SJSA1 (cell line): ENCODE data around the gene PDCD6IP. TPM values are rescaled to one million over a fixed set of nuclear protein-coding genes. Genes with fewer than 3 reads are reported as not detected.
"Not testable (repeated sequence)": the region's sequence is repeated elsewhere in the genome, so short reads cannot be mapped to it uniquely, and the experiment has no call there.

ENCODE experiments used
- DNase-seq, 2 experiments: peaks; one replicate each; pipeline ENCODE4 v3.0.0-alpha.2; 2015 to 2020; ENCODE audit warnings: low spot score in 2 of 2, low read depth in 1 of 2
- H3K27ac ChIP-seq: fragments of 250-450 bp; sonication (Bioruptor Pico); 2 replicates; pipeline ENCODE4 v1.5.1; 2020; ENCODE audit warnings: mild to moderate bottlenecking, moderate library complexity
- H3K27me3 ChIP-seq: fragments of 250-450 bp; sonication (Bioruptor Pico); replicated peaks from 2 replicates; pipeline ENCODE4 v1.5.1; 2020; ENCODE audit warnings: mild to moderate bottlenecking, moderate library complexity
- H3K36me3 ChIP-seq: fragments of 250-450 bp; sonication (Bioruptor Pico); 2 replicates; pipeline ENCODE4 v1.5.1; 2020; ENCODE audit warnings: mild to moderate bottlenecking
- H3K4me1 ChIP-seq: fragments of 250-450 bp; sonication (Bioruptor Pico); replicated peaks from 2 replicates; pipeline ENCODE4 v1.6.1; 2021; ENCODE audit warnings: mild to moderate bottlenecking
- H3K4me3 ChIP-seq: fragments of 250-450 bp; sonication (Bioruptor Pico); 2 replicates; pipeline ENCODE4 v1.5.1; 2020; ENCODE audit warnings: mild to moderate bottlenecking
- H3K9me3 ChIP-seq: fragments of 250-450 bp; sonication (Bioruptor Pico); replicated peaks from 2 replicates; pipeline ENCODE4 v1.5.1; 2020; ENCODE audit warnings: mild to moderate bottlenecking
- total RNA-seq: library from RNA; depleted of rRNA; stranded (reverse); fragments of >200 nt; shearing (Covaris generic); gene quantifications from 2 replicates; pipeline ENCODE4 v1.2.3, GENCODE V29; 2014

Gene PDCD6IP
- total RNA-seq, 1 experiment from 2014 or later, result 157 TPM

DNA sequence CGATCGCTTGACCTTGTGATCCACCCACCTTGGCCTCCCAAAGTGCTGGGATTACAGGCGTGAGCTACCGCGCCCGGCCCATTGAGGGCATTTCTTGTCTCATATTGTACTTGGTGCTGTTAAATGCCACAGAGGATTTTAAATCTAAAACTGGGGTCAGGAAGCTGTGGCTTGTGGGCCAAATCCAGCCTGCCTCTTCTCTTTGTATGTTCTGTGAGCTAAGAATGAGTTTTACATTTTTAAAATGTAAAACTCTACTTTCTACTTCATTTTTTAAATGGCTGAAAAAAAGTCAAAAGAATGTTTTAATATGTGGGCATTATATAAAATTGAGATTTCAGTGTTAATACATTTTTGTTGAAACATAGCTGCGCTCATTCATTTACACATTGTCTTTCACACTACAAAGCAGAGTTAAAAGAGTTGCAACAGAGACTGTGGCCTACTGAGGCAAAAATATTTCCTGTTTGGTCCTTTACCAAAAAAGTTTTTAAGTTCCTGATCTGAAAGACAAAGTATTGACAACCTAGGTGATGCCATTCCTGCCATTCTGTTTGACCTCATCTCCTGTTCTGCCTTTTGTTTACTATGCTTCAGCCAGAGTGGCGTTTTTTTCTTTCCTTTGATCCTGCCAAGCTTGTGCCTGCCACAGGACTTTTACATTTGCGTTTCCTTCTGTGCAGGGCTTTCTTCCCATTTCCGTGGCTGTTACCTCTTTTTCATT lies 50.4 kb downstream of the PDCD6IP start:
- H3K4me1 ChIP-seq, result peaks cover 3% of the 10 kb centered on the region; the same call in 1 of the 2 replicates
- H3K27me3 ChIP-seq, result no peaks in the 10 kb centered on the region
- DNase-seq, result no peak
- H3K9me3 ChIP-seq, result no peaks in the 10 kb centered on the region
- no peak overlapping the region for H3K4me3 ChIP-seq
- H3K27ac ChIP-seq, result no peak overlapping the region
- H3K36me3 ChIP-seq, result no peaks in the 10 kb centered on the region

GRCh38 chr3:33850599-33850998 lies 52.2 kb downstream of the PDCD6IP start:
- not testable (repeated sequence) for H3K36me3 ChIP-seq, H3K4me3 ChIP-seq, H3K27ac ChIP-seq, H3K27me3 ChIP-seq, H3K4me1 ChIP-seq, DNase-seq, H3K9me3 ChIP-seq

- H3K4me1 ChIP-seq, H3K4me3 ChIP-seq, H3K27ac ChIP-seq, DNase-seq, H3K27me3 ChIP-seq, H3K9me3 ChIP-seq: not testable (repeated sequence)
- peaks cover 17% of the 10 kb centered on the region for H3K36me3 ChIP-seq
Measured at GRCh38 chr3:33855407-33855806, 57.0 kb downstream of the PDCD6IP start.

DNA sequence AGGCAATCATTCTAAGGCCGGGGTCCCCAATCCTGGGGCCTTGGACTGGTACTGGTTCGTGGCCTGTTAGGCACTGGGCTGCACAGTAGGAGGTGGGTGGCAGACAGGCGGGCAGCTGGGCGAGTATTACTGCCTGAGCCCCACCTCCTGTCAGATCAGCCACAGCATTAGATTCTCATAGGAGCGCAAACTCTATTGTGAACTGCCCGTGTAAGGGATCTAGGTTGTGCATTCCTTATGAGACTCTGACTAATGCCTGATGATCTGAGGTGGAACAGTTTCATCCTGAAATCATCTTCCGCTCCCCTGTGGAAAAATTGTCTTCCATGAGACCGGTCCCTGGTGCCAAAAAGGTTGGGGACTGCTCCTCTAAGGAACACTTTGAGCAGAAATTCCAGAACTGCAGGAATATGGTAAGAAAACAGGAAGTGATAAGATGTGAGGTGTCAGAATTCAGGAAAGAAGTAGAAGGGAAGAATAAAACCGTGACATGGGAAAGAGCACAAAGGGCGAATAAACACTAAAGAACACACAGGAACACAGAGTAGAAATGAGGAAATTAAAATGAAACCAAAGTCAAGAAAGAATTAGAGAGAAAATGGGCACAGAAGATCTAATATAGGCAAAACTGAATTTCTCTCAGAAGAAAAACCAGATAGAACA lies 57.6 kb downstream of the PDCD6IP start:
- Histone ChIP-seq H3K36me3 (peaks cover 18% of the 10 kb centered on the region), H3K4me1 (no peaks in the 10 kb centered on the region), H3K27me3 (no peaks in the 10 kb centered on the region), H3K27ac (no peak overlapping the region), H3K9me3 (no peaks in the 10 kb centered on the region), H3K4me3 (no peak overlapping the region)
- DNase-seq, result peak in 1 of 2 experiments; percentile 8

DNA sequence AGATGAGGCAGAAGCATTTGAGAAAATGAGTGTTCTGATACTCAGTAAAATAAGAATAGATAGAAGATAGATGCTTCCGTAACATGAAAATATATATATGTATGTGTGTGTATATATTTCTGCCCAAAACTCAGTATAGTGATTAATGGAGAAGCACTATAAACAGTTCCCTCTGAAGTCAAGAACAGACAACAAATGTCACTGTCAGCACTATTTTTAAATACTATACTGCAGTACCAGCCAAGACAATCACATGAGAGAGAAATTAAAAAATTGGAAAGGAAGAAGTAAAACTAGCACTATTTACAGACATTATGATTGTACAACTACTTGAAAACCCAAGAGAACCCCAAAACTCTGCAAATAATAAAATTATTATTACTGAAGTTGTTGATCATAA lies 59.3 kb downstream of the PDCD6IP start:
- not testable (repeated sequence) for H3K9me3 ChIP-seq, H3K27me3 ChIP-seq, H3K4me1 ChIP-seq, H3K4me3 ChIP-seq, DNase-seq, H3K27ac ChIP-seq
- peaks cover 26% of the 10 kb centered on the region for H3K36me3 ChIP-seq

DNA sequence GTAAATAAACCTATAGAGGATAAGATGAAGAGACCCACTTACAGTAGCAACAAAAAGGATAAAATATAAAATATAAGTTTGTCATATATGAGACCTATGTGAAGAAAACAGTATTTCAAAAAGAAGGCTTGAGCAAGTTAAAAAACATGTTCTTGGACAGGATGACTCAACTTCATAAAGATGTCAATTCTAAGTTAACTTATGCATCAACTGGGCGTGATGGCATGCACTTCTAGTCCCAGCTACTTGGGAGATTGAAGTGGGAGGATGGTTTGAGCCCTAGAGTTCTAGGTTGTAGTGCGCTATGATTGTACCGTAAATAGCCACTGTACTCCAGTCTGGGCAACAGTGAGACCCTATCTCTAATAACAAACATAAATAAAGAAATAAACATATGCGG lies 59.7 kb downstream of the PDCD6IP start:
- H3K27me3 ChIP-seq, result no peaks in the 10 kb centered on the region
- no peaks in the 10 kb centered on the region for H3K9me3 ChIP-seq
- no peak overlapping the region for H3K4me3 ChIP-seq
- H3K36me3 ChIP-seq, result peaks cover 27% of the 10 kb centered on the region
- H3K27ac ChIP-seq, result no peak overlapping the region
- DNase-seq, result no peak
- no peaks in the 10 kb centered on the region for H3K4me1 ChIP-seq

DNA sequence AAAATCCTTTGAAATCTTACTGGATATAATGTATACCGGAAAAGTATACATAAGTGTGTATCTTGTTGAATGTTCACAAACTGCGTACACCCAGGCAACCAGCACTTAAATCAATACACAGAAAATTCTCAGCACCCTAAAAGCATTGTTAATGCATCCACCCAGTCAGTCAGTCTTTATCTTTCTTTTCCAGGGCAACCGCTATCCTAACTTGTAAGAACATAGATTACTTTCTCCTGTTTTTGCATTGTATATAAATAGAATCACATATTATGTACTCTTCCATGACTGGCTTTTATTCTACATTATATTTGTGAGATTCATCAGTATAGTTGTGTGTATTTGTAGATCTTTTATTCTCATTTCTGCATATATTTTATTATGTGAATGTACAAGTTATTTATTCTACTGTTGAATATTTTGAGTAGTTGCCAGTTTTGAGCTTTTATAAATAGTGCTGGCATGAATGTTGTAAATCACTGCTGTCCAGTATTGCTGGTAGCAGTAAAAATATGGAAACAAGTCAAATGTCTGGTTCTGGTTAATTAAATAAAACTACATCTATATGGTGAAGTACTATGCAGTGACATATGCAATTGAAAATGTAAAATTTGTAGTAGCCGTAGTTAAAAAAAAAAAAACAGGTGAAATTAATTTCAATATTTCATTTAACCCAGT lies 62.1 kb downstream of the PDCD6IP start:
- Histone ChIP-seq H3K27ac (no peak overlapping the region), H3K9me3 (no peaks in the 10 kb centered on the region), H3K27me3 (no peaks in the 10 kb centered on the region), H3K4me1 (no peaks in the 10 kb centered on the region), H3K4me3 (no peak overlapping the region), H3K36me3 (peaks cover 40% of the 10 kb centered on the region)
- no peak for DNase-seq

DNA sequence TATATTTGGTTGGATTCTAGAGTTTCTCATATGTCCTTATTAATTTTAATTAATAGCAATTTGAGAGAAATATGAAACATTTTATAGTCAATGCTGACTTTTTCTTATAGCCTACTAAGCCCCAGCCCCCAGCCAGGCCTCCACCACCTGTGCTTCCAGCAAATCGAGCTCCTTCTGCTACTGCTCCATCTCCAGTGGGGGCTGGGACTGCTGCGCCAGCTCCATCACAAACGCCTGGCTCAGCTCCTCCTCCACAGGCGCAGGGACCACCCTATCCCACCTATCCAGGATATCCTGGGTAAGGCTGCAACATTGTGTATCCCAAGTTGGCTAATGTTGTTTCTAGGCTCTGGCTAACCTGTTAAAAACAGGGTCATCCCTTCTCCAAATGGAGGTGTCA lies 66.7 kb downstream of the PDCD6IP start:
- H3K27me3 ChIP-seq, result no peaks in the 10 kb centered on the region
- DNase-seq, result no peak
- no peak overlapping the region for H3K4me3 ChIP-seq
- no peaks in the 10 kb centered on the region for H3K4me1 ChIP-seq
- no peak overlapping the region for H3K27ac ChIP-seq
- H3K36me3 ChIP-seq, result peaks cover 48% of the 10 kb centered on the region
- H3K9me3 ChIP-seq, result no peaks in the 10 kb centered on the region

GRCh38 chr3:33868309-33868708 lies 69.9 kb downstream of the PDCD6IP start:
- H3K9me3 ChIP-seq, result no peaks in the 10 kb centered on the region
- no peaks in the 10 kb centered on the region for H3K27me3 ChIP-seq
- DNase-seq, result no peak
- peaks cover 33% of the 10 kb centered on the region for H3K36me3 ChIP-seq
- H3K4me1 ChIP-seq, result no peaks in the 10 kb centered on the region
- H3K27ac ChIP-seq, result no peak overlapping the region
- H3K4me3 ChIP-seq, result no peak overlapping the region

DNA sequence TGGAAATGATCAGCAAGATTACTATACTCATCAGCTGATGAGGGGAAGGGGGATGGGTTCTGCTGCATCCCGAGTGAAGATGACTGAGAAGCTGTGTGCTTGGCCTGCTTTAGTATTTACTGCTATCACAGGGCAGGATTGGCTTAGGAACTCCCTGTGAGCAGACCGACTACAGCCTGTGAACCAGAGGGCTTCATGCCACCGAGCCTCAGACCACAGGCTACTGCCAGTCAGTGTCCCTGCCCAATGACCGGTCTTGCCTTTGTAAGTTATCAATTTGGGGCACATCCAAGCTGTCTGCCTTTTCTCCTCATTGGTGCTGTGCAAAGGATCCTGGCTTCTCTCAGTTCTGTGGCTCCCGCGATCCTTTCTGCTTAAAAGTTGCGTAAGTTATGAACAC lies 71.5 kb downstream of the PDCD6IP start:
- no peak overlapping the region for H3K4me3 ChIP-seq
- DNase-seq, result no peak
- no peaks in the 10 kb centered on the region for H3K4me1 ChIP-seq
- peaks cover 22% of the 10 kb centered on the region for H3K36me3 ChIP-seq
- no peak overlapping the region for H3K27ac ChIP-seq
- no peaks in the 10 kb centered on the region for H3K9me3 ChIP-seq
- H3K27me3 ChIP-seq, result no peaks in the 10 kb centered on the region

DNA sequence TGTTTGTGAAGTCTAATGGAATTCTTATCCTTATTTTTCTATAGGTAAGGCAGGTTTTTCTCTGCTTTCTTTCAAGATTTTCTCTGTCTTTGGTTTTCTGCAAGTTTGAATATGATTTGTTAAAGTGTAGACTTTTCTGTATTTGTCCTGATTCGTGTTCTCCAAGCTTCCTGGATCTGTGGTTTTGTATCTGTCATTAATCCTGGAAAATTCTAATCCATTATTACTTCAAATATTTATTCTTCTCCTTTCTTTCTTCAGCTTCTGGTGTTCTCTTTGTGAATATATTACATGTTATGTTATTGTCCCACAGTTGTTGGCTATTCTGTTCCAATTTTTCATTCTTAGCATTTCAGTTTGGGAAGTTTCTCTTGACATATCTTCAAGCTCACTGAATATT lies 76.4 kb downstream of the PDCD6IP start:
- H3K27ac ChIP-seq, result no peak overlapping the region
- H3K9me3 ChIP-seq, result no peaks in the 10 kb centered on the region
- no peaks in the 10 kb centered on the region for H3K4me1 ChIP-seq
- no peak for DNase-seq
- H3K27me3 ChIP-seq, result no peaks in the 10 kb centered on the region
- H3K36me3 ChIP-seq, result no peaks in the 10 kb centered on the region
- H3K4me3 ChIP-seq, result no peak overlapping the region

GRCh38 chr3:33875680-33876079 lies 77.2 kb downstream of the PDCD6IP start:
- Histone ChIP-seq H3K27me3 (no peaks in the 10 kb centered on the region), H3K36me3 (no peaks in the 10 kb centered on the region), H3K4me1 (no peaks in the 10 kb centered on the region), H3K9me3 (no peaks in the 10 kb centered on the region), H3K4me3 (no peak overlapping the region), H3K27ac (no peak overlapping the region)
- DNase-seq, result no peak

DNA sequence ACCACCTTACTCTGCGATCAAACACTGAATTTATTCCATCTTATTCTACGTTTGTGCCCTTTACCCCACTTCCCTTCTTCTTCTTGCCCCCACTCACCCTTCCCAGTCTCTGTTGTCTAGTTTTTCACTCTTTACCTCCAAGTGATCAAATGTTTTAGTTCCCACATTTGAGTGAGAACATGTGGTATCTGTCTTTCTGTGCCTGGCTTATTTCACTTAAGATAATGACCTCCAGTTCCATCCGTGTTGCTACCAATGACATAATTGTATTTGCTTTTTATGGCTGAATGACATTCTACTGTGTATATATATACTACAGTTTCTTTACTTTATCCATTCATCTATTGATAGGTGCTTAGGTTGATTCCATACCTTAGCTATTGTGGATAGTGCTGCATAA lies 78.8 kb downstream of the PDCD6IP start:
- no peak overlapping the region for H3K4me3 ChIP-seq
- no peaks in the 10 kb centered on the region for H3K4me1 ChIP-seq
- no peak for DNase-seq
- no peak overlapping the region for H3K27ac ChIP-seq
- H3K27me3 ChIP-seq, result no peaks in the 10 kb centered on the region
- H3K36me3 ChIP-seq, result no peaks in the 10 kb centered on the region
- no peaks in the 10 kb centered on the region for H3K9me3 ChIP-seq

DNA sequence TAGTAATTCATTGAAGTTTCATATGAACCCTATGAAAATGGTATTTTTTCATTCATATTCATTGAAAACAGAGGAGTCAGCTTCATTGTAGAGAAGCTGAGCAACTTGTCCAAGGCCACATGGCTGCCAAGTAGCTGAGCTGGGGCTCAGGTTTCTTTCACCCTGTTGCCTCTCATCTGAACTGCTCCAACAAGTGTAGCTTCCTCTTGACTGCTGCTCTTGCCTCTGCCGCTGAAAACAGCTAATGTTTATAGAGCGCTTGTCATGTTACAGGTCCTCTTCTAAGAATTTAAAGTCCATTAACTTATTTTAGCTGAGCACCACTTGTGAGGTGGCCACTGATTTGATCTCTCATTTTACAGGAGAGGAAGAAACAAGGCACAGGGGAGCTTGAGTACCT lies 81.1 kb downstream of the PDCD6IP start:
- Histone ChIP-seq H3K36me3 (no peaks in the 10 kb centered on the region), H3K4me1 (no peaks in the 10 kb centered on the region; the same call in 1 of the 2 replicates), H3K4me3 (no peak overlapping the region), H3K27me3 (no peaks in the 10 kb centered on the region), H3K9me3 (no peaks in the 10 kb centered on the region), H3K27ac (no peak overlapping the region)
- DNase-seq, result no peak
